ENCODE data around the gene POLN.
A peak's percentile ranks its signal among the peaks of the same experiment; 100 is the strongest.

Gene POLN

DNA sequence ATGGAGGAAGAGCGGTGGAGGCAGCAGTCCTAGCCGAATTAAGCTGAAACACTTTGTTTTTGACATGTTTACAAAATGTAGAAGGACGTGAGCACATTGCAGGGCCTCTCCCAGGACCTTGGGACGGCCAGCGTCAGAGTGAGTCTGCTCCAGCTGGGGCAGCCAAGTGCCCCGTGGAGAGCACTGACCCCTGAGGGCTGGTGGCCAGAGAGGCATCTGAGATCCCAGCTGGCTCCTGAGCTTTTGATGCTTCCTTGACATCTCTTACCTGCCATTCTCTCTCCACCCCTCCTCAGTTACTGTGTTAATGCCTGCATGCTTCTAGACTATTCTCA is 158.1 kb downstream of the POLN start:
- no peak for DNase-seq

- DNase-seq, result no peak
Measured at GRCh38 chr4:2083116-2083825, 158.7 kb downstream of the POLN start.

GRCh38 chr4:2082627-2083026 is 159.3 kb downstream of the POLN start:
- DNase-seq, result no peak

DNA sequence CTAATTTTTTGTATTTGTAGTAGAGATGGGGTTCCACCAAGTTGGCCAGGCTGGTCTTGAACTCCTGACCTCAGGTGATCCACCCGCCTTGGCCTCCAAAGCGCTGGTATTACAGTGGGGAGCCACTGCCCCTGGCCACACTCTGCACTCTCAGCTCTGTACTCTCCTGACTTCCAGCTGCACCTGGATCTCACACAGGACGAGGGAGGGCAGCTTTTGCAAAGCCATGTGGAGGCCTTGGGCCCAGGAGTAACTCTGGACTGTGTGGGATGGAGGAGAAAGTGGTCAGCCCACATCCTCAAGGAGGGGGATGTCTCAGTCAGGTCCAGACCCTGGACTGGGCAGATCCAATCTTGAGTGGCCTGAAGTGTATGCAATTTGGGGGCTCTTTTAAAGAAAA is 159.8 kb downstream of the POLN start:
- no peak for DNase-seq

DNA sequence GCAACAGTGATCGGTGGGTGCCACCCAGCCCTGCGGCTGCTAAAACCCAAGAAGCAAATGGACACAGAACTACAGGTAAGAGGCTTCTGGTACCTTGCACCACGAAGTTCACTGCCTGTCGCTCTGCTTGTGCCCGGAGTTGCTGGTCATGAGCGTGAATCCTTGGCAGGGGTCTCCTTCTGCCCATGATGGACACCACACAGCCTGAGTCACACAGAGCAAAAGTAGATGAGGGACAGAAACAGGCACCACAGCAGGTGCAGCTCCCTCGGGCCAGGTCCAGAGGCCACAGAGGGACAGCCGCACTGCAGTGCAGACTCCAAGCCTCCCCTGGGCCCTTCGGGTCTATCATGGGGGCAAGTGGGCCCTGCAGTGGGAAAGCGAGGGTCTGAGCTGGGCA is 160.4 kb downstream of the POLN start:
- no peak for DNase-seq

GRCh38 chr4:2080429-2081300 is 161.3 kb downstream of the POLN start:
- DNase-seq, result no peak

DNA sequence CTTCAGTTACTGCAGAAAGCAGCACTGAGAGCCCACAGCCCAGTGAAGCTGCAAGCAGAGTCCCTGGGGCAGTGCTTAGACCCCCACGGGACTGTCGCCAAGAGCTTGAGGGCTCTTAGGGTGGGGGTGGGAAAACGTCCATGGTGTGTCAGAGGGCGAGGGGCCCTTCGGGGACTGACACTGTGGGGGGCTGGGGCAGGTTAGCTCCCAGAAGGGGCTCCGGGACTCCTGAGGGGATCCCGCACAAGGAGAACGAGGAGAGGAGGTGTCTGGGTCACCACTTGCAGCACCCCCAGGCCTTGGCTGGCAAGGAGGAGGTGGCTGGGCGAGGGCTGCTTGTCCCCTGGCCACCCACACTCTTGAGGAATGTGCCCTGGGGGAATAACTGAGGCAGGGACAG is 162.0 kb downstream of the POLN start:
- no peak for DNase-seq

GRCh38 chr4:2079006-2079405 is 162.9 kb downstream of the POLN start:
- DNase-seq, result no peak

- DNase-seq, result no peak
Measured at GRCh38 chr4:2078584-2078983, 163.3 kb downstream of the POLN start.

DNA sequence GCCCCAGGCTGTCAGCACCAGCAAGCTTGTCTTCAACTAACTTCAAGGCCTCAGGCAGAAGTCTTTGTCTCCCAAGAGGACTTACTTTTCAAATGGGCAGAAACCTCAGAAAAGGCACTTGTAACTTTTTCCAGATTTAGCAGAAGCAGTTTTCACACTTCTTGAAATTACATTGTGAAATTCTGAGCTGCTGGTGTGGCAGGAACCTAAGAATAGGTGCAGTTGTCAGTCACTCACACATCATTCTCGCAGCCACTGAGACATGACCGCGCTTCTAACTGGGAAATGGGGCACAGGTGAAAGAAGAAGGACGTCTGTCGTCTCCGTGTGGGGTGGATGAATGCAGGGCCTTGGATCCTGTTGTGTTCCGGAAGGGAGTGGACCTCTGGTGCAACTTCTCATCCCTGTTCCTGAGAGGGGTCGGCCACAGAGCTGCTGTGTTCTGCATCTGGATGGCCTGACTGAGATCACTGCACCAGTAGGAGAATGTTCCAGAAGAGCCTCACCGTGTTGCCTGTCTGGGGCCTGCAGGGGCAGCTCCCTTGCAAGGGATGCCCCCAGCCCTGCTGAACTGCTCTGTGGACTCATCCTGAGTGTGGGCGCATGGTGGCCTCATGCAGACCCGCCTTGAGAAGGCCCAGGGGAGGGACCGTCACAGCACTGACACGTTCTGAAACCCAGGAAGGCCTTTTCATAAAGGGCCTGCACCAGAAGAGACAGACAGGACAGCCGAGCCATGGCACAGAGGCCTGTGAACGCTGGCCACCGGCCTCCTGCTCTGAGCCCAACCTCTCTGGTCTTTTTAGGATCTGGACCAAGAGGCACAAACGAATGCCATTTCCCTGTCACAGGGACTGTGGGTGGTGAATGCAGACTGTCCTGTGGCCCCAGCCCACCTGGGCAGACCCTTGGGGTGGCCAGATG is 164.1 kb downstream of the POLN start:
- no peak for DNase-seq

DNA sequence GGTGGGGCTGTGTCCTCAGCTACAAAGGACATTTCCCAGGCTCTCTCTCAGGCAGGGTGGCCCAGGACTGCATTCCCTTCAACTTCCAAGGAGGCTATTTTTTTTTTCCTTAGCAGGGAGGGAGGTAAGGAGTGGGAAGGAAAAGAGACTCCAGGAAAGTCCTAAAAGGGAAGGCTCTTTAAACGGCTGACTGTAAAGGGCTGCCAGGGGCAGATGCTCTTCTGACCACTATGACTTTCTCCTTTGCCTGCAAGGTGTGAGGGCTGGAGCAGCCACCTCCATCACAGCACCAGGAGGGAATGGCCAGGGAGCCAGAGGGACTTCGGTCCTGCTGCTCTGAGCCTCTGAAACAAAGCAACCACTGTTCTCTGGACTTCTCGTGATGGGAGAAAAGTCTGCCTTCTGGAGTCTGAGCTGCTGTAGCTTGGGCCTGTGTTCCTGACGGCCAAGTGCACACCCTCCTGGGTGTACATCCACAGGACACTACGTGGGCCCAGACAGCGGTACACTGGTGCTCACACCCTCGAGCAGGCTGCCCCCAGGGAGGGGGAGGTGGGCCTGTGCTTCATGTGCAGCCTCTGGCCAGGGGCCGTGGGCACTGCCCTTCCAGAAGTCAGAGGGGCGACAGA is 164.9 kb downstream of the POLN start:
- no peak for DNase-seq

- DNase-seq, result no peak
Measured at GRCh38 chr4:2075987-2076907, 165.7 kb downstream of the POLN start.

DNA sequence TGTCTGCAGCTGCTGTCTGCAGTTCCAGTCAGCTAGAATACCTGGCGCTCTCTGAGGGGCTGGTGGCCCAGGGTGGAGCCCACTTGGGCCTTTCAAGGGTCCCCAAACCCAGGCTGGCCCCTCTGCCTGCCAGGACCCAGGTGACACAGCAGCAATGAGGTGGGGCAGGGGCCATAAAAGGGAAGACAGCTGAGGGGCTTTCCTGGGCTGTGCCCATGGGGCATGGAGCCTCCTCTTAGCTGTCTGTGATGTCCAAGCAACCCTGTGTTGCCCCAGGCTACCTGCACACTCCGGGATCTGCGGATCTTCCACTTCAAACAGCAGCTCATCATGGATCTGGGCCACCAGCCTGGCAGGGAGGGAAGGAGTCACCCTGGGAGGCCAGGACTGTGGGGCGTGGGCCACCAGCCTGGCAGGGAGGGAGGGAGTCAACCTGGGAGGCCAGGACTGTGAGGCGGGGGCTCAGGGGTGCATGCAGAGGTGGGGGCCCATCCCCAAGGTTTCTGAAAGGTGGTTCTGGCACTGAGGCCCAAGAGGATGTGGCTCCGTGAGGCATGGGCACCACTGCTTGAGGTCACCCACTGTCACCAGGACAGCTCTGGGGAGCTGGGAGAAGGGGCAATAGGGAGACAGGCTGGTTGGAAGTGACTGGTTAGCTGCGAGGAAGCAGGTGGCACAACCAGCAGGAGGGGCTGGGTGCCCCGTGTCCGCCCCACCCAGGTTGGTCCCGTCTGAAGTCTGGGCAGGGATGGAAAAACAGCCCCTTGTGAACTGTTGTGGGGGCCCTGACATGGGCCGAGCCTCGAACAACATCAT is 166.5 kb downstream of the POLN start:
- no peak for DNase-seq

DNA sequence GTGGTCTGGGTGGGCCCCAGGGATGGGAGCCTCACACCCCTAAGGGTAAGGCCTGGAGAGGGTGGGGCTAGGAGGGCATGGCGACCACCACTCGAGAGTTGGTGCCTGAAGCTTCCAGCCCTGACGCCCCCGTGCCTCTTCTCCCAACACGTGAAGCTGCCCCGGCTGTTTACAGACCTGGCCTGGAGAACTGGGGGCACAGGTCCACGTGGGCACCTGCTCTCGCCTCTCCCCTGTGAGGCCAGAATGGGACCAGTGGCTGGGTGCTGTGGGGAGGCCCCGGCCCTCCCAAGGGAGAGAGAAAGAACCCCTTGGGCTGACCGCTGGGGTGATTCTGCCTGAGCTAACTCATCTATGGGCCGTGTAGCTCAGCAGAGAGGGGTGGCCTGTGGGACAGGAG is 167.3 kb downstream of the POLN start:
- DNase-seq, result no peak

DNA sequence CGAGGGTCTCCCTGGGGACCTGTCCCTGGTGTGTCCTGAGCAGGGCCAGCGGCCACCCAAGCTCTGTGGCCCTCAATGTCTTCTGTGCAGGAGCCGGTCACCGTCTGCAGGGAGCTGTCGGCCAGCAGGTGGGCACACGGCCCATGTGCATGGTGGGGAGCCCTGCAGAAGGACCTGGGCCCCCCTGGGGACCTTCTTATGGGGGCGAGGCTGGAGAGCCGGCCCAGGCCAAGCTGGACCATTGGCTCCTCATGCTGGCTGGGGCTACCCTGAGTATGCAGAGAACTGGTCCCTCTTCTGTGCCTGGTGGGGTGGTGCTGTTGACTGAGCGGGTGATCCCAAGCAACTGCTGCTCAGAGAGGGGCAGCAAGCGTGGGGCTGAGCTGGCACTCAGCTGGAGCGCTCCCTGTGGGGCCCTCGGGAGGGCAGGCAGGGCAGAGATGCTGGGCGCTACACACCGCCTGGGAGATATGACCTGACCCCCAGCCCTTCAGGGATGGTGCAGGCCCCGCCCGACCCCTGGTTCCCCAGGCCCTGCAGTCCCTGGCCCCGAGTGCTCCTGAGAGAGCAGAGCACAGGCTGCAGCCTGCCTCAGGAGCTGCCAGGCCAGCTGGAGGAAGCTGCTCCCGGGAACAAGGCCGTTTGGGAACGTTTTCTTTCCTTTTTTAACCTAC is 168.0 kb downstream of the POLN start:
- no peak for DNase-seq

GRCh38 chr4:2072971-2073807 is 168.7 kb downstream of the POLN start:
- DNase-seq, result no peak

- DNase-seq, result peak in 31 of 51 donors; percentile 33 to 86 (median 68)
Measured at GRCh38 chr4:2071912-2072867, 169.7 kb downstream of the POLN start.
